ENCODE results near the gene BTN3A1. TPM values are rescaled to one million over a fixed set of nuclear protein-coding genes. Genes with fewer than 3 reads are reported as not detected.
"Not testable (repeated sequence)": the region's sequence is repeated elsewhere in the genome, so short reads cannot be mapped to it uniquely, and the experiment has no call there.

BTN3A1 gene
- total and polyA plus RNA-seq, 2 experiments from 2014 or later, result 12.9 to 18.4 TPM

DNA sequence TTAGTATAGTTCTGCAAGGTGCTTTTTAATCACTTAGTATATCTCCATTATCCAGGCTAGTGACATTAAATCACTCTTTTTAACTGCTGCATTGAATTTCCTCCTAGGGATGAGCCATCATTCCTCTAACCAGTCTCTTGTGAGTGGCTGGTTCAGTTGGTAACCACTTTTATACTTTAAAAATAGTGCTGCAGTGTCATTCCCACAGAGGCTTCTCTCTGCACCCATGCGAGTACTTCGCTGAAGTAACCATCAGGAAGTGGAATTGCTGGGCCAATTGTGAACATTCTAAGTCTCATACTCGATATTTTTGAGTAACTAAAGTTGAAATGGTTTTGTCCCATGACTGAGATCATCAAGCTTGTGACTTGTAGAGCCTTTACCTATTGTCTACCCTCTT, 35.0 kb upstream of the BTN3A1 start:
- WGBS (ENCODE audit: low lambda C conversion rate, missing lambda C conversion rate), result 93% methylated on average over 3 of the region's 3 CpGs
- TF ChIP-seq EZH2phosphoT487 (IDR thresholded peaks at IDR 0.05; ENCODE audit: low read depth, severe bottlenecking, unreplicated experiment) (no peak), EZH2 (IDR thresholded peaks at IDR 0.05; ENCODE audit: borderline replicate concordance) (no peak)
- TF ChIP-seq, protein P1, sequence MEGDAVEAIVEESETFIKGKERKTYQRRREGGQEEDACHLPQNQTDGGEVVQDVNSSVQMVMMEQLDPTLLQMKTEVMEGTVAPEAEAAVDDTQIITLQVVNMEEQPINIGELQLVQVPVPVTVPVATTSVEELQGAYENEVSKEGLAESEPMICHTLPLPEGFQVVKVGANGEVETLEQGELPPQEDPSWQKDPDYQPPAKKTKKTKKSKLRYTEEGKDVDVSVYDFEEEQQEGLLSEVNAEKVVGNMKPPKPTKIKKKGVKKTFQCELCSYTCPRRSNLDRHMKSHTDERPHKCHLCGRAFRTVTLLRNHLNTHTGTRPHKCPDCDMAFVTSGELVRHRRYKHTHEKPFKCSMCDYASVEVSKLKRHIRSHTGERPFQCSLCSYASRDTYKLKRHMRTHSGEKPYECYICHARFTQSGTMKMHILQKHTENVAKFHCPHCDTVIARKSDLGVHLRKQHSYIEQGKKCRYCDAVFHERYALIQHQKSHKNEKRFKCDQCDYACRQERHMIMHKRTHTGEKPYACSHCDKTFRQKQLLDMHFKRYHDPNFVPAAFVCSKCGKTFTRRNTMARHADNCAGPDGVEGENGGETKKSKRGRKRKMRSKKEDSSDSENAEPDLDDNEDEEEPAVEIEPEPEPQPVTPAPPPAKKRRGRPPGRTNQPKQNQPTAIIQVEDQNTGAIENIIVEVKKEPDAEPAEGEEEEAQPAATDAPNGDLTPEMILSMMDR (IDR thresholded peaks at IDR 0.05; ENCODE audit: poor library complexity), result no peak
- H3K4me2 ChIP-seq, result no peak overlapping the region
- no peaks in the 10 kb centered on the region for H3K9me2 ChIP-seq (replicated peaks; ENCODE audit: insufficient read depth)
- no peak overlapping the region for H3K4me3 ChIP-seq
- H3K36me3 ChIP-seq (replicated peaks; ENCODE audit: insufficient read depth, low read depth), result no peaks in the 10 kb centered on the region
- no peak overlapping the region for H3K27ac ChIP-seq
- H3K27me3 ChIP-seq, result no peaks in the 10 kb centered on the region
- H3K9me3 ChIP-seq (ENCODE audit: low read depth), result no peaks in the 10 kb centered on the region
- H3K4me1 ChIP-seq (ENCODE audit: insufficient read depth), result peaks cover 7% of the 10 kb centered on the region
- H4K20me1 ChIP-seq (ENCODE audit: insufficient read depth, poor library complexity, severe bottlenecking), result no peaks in the 10 kb centered on the region
- no peak overlapping the region for H2AFZ ChIP-seq
- no peak for DNase-seq (ENCODE audit: low spot score)
- peaks cover 6% of the 10 kb centered on the region for H3K79me2 ChIP-seq

DNA sequence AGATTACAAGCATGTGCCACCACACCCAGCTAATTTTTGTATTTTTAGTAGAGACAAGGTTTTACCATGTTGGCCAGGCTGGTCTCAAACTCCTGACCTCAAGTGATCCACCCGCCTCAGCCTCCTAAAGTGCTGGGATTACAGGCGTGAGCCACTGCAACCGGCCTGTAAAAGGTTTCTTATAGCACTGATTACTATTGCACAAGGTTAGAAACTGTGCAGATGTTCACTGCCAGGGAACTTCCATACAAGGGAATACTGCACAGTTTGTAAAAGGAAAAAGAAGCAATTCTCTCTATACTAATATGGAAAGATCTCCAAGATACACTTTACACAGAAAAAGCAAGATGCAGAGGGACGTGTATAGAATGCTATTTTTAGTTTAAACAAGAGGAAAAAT, 30.3 kb upstream of the BTN3A1 start:
- not testable (repeated sequence) for H3K9me2 ChIP-seq (replicated peaks; ENCODE audit: insufficient read depth); H3K9me3 ChIP-seq (ENCODE audit: low read depth); H3K27ac ChIP-seq; H3K27me3 ChIP-seq; H3K4me2 ChIP-seq; H3K4me3 ChIP-seq; H3K79me2 ChIP-seq; H4K20me1 ChIP-seq (ENCODE audit: insufficient read depth, poor library complexity, severe bottlenecking); H2AFZ ChIP-seq; H3K36me3 ChIP-seq (replicated peaks; ENCODE audit: insufficient read depth, low read depth); H3K4me1 ChIP-seq (ENCODE audit: insufficient read depth); DNase-seq (ENCODE audit: low spot score)
- WGBS (ENCODE audit: low lambda C conversion rate, missing lambda C conversion rate), result 78% methylated on average over 4 of the region's 4 CpGs

DNA sequence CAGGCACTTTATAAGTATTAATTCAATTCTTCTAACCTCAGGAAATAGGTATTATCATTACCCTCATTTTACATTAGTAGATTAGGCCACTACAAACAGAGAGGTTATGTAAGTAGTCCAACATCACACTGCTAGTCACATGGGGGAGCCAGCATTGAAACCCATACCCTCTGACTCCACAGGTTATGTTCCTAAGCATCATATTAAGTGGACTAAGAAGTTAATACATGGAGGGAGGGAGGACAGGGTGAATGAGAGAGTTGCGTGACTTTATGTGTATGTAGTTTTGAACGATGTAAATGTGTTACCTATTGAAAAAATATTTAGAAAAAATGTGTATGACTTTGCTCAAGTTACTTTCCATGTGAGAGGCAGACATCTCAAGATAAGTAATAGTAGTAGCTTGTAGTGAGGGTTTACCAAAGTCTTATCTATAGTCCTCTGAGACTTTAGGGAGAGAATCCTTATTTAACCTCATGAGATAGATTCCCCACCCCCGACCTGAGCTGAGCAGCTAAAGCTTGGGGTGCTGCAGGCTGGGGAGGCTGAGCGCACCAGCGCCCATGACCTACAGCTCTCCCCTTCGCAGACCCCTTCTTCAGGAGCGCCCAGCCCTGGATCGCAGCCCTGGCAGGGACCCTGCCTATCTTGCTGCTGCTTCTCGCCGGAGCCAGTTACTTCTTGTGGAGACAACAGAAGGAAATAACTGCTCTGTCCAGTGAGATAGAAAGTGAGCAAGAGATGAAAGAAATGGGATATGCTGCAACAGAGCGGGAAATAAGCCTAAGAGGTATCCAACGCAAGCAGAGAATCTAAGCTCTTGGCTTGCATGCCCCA, 29.5 kb upstream of the BTN3A1 start:
- TF ChIP-seq EZH2 (IDR thresholded peaks at IDR 0.05; ENCODE audit: borderline replicate concordance) (no peak), EZH2phosphoT487 (IDR thresholded peaks at IDR 0.05; ENCODE audit: low read depth, severe bottlenecking, unreplicated experiment) (no peak)
- TF ChIP-seq, protein P1 (IDR thresholded peaks at IDR 0.05; ENCODE audit: poor library complexity), result no peak
- no peak overlapping the region for H3K4me2 ChIP-seq
- H3K9me2 ChIP-seq (replicated peaks; ENCODE audit: insufficient read depth), result no peaks in the 10 kb centered on the region
- no peaks in the 10 kb centered on the region for H3K79me2 ChIP-seq
- no peaks in the 10 kb centered on the region for H3K9me3 ChIP-seq (ENCODE audit: low read depth)
- H2AFZ ChIP-seq, result no peak overlapping the region
- no peaks in the 10 kb centered on the region for H3K4me1 ChIP-seq (ENCODE audit: insufficient read depth)
- WGBS (ENCODE audit: low lambda C conversion rate, missing lambda C conversion rate), result 92% methylated on average over 12 of the region's 12 CpGs
- no peak overlapping the region for H3K4me3 ChIP-seq
- no peak overlapping the region for H3K27ac ChIP-seq
- H3K36me3 ChIP-seq (replicated peaks; ENCODE audit: insufficient read depth, low read depth), result no peaks in the 10 kb centered on the region
- no peak for DNase-seq (ENCODE audit: low spot score)
- H4K20me1 ChIP-seq (ENCODE audit: insufficient read depth, poor library complexity, severe bottlenecking), result no peaks in the 10 kb centered on the region
- H3K27me3 ChIP-seq, result no peaks in the 10 kb centered on the region

DNA sequence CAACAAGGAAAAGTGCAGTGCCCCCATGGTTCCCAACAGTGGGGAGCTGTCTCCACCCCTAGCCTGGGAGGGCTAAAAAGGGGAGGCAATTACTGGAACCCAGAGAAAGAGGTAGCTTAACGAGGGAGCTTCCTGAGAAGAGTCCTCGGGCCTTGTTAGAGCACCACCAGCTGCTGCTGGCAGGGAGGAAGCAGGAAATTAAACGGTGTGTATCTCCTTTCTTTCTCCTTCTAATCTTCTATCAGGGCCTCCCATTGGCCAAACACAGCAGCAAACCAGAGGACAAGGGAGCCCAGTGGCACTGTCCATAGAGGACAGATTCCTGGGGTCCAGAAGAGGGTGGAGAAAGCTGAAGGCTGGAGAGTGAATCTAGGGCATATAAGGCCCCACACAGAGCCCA, 26.8 kb upstream of the BTN3A1 start:
- TF ChIP-seq, protein P1 (IDR thresholded peaks at IDR 0.05; ENCODE audit: poor library complexity), result no peak
- no peak for TF ChIP-seq EZH2 (IDR thresholded peaks at IDR 0.05; ENCODE audit: borderline replicate concordance)
- TF ChIP-seq EZH2phosphoT487 (IDR thresholded peaks at IDR 0.05; ENCODE audit: low read depth, severe bottlenecking, unreplicated experiment), result no peak
- no peak for DNase-seq (ENCODE audit: low spot score)
- H3K27me3 ChIP-seq, result no peaks in the 10 kb centered on the region
- no peaks in the 10 kb centered on the region for H3K9me2 ChIP-seq (replicated peaks; ENCODE audit: insufficient read depth)
- no peak overlapping the region for H3K4me3 ChIP-seq
- H3K27ac ChIP-seq, result no peak overlapping the region
- no peaks in the 10 kb centered on the region for H3K79me2 ChIP-seq
- H4K20me1 ChIP-seq (ENCODE audit: insufficient read depth, poor library complexity, severe bottlenecking), result no peaks in the 10 kb centered on the region
- no peaks in the 10 kb centered on the region for H3K36me3 ChIP-seq (replicated peaks; ENCODE audit: insufficient read depth, low read depth)
- no peak overlapping the region for H3K4me2 ChIP-seq
- H3K4me1 ChIP-seq (ENCODE audit: insufficient read depth), result no peaks in the 10 kb centered on the region
- no peaks in the 10 kb centered on the region for H3K9me3 ChIP-seq (ENCODE audit: low read depth)
- WGBS (ENCODE audit: low lambda C conversion rate, missing lambda C conversion rate), result 50% methylated on average over 3 of the region's 3 CpGs
- H2AFZ ChIP-seq, result no peak overlapping the region
